ENCODE measurements around the gene RABEP1.

DNA sequence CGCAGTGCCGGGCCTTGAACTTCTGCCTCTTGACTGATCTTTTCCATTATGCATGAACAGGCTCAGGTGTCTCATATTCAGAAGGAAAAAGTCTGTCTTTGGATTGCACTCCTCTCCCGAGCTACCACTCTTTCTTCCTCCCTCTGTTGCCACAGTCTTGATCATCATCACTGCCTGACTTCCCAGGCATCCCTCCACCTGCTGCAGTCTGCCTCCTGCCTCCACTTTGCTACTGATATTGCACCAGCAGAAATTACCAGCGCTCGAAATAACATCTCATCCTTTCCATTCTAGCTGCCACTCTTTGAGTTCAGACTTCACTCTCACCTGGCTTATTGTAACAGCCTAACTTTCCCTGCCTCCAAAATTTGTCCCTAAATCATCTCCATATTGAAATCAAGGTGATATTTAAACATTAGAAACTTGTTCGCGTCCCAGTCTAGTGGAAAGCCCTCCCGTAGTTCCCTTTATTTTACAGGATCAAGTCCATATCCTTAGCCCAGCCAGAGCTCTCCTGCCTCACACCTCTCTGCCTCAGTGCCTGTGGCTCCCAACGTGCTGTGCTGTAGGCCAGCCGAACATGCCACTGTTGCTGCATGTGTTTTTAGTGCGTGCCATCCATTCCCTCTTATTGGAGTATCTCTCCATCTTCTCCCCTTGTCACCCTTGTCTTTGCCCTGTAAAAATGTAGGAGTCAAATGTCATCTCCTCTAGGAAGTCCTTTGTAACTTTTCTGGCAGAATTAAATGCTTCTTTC lies 97.4 kb downstream of the RABEP1 start:
- TF ChIP-seq CTCF (IDR thresholded peaks at IDR 0.05) = no peak
- TF ChIP-seq ZFX (IDR thresholded peaks at IDR 0.05; ENCODE audit: borderline replicate concordance) = no peak
